Right lobe of liver (tissue), 6 donors: ENCODE measurements around the gene TNIP3. TPM values are rescaled to one million over a fixed set of nuclear protein-coding genes. Genes with fewer than 3 reads are reported as not detected.

Experiments used
- ATAC-seq, 4 donors: fragments of 200-7000 bp; cut with Tn5 transposase; one replicate each; pipeline ENCODE4 v1.9.1; 2020; ENCODE audit warnings: mild to moderate bottlenecking in 4 of 4, moderate library complexity in 4 of 4
- DNase-seq, 3 donors: peaks; one replicate each; pipeline ENCODE4 v3.0.0-alpha.2; 2020
- H3K27ac ChIP-seq, 3 donors: fragments of 200-600 bp; one replicate each; pipeline ENCODE4 v1.8.0; 2022
- H3K27me3 ChIP-seq, 2 donors: fragments of 200-600 bp; one replicate each; pipeline ENCODE4 v1.8.0; 2022
- H3K36me3 ChIP-seq, 4 donors: fragments of 200-600 bp; sonication (generic) in 1 of 4; one replicate each; pipeline versions ENCODE4 v1.5.1 to v1.8.0; 2017 to 2022; ENCODE audit warnings: control low read depth in 1 of 4
- H3K4me1 ChIP-seq, 4 donors: fragments of 200-600 bp; sonication (generic) in 1 of 4; one replicate each; pipeline versions ENCODE4 v1.5.1 to v1.8.0; 2017 to 2022; ENCODE audit warnings: control low read depth in 1 of 4
- H3K4me3 ChIP-seq, 3 donors: fragments of 200-600 bp; one replicate each; pipeline ENCODE4 v1.8.0; 2022
- H3K9me3 ChIP-seq, 4 donors: fragments of 200-600 bp; sonication (generic) in 1 of 4; one replicate each; pipeline versions ENCODE4 v1.5.1 to v1.8.0; 2017 to 2022; ENCODE audit warnings: control low read depth in 1 of 4
- CTCF ChIP-seq, 4 donors: fragments of 200-600 bp in 3 of 4; fragments of 450-650 bp in 1 of 4; IDR thresholded peaks; one replicate each; pipeline versions ENCODE4 v1.5.1 to v1.8.0; 2016 to 2022; ENCODE audit warnings: antibody characterized with exemption in 4 of 4, mild to moderate bottlenecking in 2 of 4
- POLR2A ChIP-seq: fragments of 450-650 bp; IDR thresholded peaks from one replicate; pipeline ENCODE4 v1.6.1; 2017; ENCODE audit warnings: antibody characterized with exemption, mild to moderate bottlenecking
- WGBS: methylation state at CpG from one replicate; pipeline ENCODE4 v1.1.6; 2018; ENCODE audit warnings: low coverage, low lambda C conversion rate; ENCODE audit not compliant: insufficient coverage; ENCODE audit errors: missing lambda C conversion rate; 5-methylcytosine and 5-hydroxymethylcytosine counted together
- intact Hi-C, 2 donors: fragments of 100-400 bp; cut with DNase I; formaldehyde crosslinking; loops; one replicate each; pipeline versions ENCODE4 v1.11.2 to v1.14.1; 2022
- total RNA-seq, 6 experiments: library from RNA; depleted of rRNA in 2 of 6; stranded (reverse); fragments of >200 nt in 2 of 6; fragmentation: NEBNext Ultra II Directional in 3 of 6; extraction: Animal tissue kit (Norgen Biotek cat#: 25700) in 3 of 6; gene quantifications; one replicate each; pipeline versions ENCODE4 v1.1.0 to v1.2.4, GENCODE V29; 2016 to 2023
- donor health status: DM: no; HTN: yes; CAD: no.
- donor health status: DM: no; HTN: no; CAD: no.
- donor health status: DM: no; HTN: no; CAD: no.
- donor health status: DM: no; HTN: yes; CAD: no.
- donor health status: DM: no; HTN: yes; CAD: no.

The TNIP3 gene
- total RNA-seq, 6 experiments from 2014 or later, result 0.06 TPM; not detected in 5

- Histone ChIP-seq H3K4me1 (no peaks in the 10 kb centered on the region), H3K4me3 (no peak overlapping the region), H3K36me3 (no peaks in the 10 kb centered on the region), H3K27me3 (no peaks in the 10 kb centered on the region), H3K9me3 (no peaks in the 10 kb centered on the region), H3K27ac (no peak overlapping the region)
- 76% methylated on average over 4 of the region's 4 CpGs for WGBS
- TF ChIP-seq POLR2A (no peak), CTCF (IDR thresholded peaks at IDR 0.05) (no peak)
- no peak for DNase-seq
- no peak for ATAC-seq
- intact Hi-C loops, result no loop called here
These were observed 34.4 kb downstream of the TNIP3 start for GRCh38 chr4:121129606-121130325.

GRCh38 chr4:121127100-121127499 is 37.0 kb downstream of the TNIP3 start:
- Histone ChIP-seq H3K27ac (no peak overlapping the region), H3K27me3 (no peaks in the 10 kb centered on the region), H3K4me1 (no peaks in the 10 kb centered on the region), H3K4me3 (no peak overlapping the region), H3K36me3 (no peaks in the 10 kb centered on the region), H3K9me3 (no peaks in the 10 kb centered on the region)
- ATAC-seq, result no peak
- intact Hi-C loops, result no loop called here
- no peak for DNase-seq
- WGBS, result 89% methylated on average over 1 of the region's 1 CpG
- no peak for TF ChIP-seq POLR2A
- no peak for TF ChIP-seq CTCF (IDR thresholded peaks at IDR 0.05)

GRCh38 chr4:121126449-121127006 is 37.6 kb downstream of the TNIP3 start:
- Histone ChIP-seq H3K27me3 (no peaks in the 10 kb centered on the region), H3K4me1 (no peaks in the 10 kb centered on the region), H3K4me3 (no peak overlapping the region), H3K9me3 (no peaks in the 10 kb centered on the region), H3K27ac (no peak overlapping the region), H3K36me3 (no peaks in the 10 kb centered on the region)
- intact Hi-C loops, result no loop called here
- ATAC-seq, result no peak
- no peak for TF ChIP-seq POLR2A
- 55% methylated on average over 6 of the region's 6 CpGs for WGBS
- no peak for DNase-seq

DNA sequence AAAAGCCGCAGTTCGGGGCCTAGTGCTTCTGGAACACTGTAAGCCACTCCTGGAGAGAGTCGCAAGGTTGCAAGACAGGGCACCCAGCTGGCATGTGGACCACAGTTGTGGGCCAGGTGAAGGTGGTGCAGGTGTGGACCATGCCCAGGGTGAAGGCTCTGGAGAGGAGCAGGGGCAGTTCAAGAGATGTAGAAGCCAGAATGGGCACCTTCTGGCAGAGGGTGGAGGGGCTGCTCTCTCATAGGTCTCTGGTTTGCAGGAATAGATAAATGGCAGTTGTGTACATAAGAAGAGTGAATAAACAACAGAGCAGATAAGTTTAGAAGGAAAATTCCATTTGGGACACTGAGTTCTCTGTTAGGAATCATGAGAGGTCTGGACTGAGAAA is 38.6 kb downstream of the TNIP3 start:
- H3K27ac ChIP-seq, result no peak overlapping the region
- intact Hi-C loops, result no loop called here
- no peaks in the 10 kb centered on the region for H3K36me3 ChIP-seq
- no peak for TF ChIP-seq POLR2A
- TF ChIP-seq CTCF (IDR thresholded peaks at IDR 0.05), result no peak
- ATAC-seq, result no peak
- no peak overlapping the region for H3K4me3 ChIP-seq
- H3K4me1 ChIP-seq, result no peaks in the 10 kb centered on the region
- H3K9me3 ChIP-seq, result no peaks in the 10 kb centered on the region
- WGBS, result 73% methylated on average over 2 of the region's 3 CpGs
- DNase-seq, result no peak
- H3K27me3 ChIP-seq, result no peaks in the 10 kb centered on the region

GRCh38 chr4:121122661-121123060 is 41.5 kb downstream of the TNIP3 start:
- no peaks in the 10 kb centered on the region for H3K9me3 ChIP-seq

More at GRCh38 chr4:121122661-121123060, 41.5 kb downstream of the TNIP3 start:
- H3K36me3 ChIP-seq, result no peaks in the 10 kb centered on the region
- no peak for ATAC-seq
- H3K27ac ChIP-seq, result no peak overlapping the region
- no peak for TF ChIP-seq CTCF (IDR thresholded peaks at IDR 0.05)
- no peak for TF ChIP-seq POLR2A
- intact Hi-C loops, result no loop called here
- 35% methylated on average over 2 of the region's 2 CpGs for WGBS
- DNase-seq, result no peak
- no peaks in the 10 kb centered on the region for H3K27me3 ChIP-seq
- no peaks in the 10 kb centered on the region for H3K4me1 ChIP-seq
- no peak overlapping the region for H3K4me3 ChIP-seq
